Fibroblast of pulmonary artery (primary cell): Measurements from ENCODE around the gene KRT20.

ENCODE experiments used
- DNase-seq: peaks from one replicate; pipeline ENCODE4 v3.0.0-alpha.2; 2010; ENCODE audit warnings: low read depth
- H3K4me3 ChIP-seq: replicated peaks from 2 replicates; pipeline ENCODE4 v1.5.1; 2011; ENCODE audit warnings: low read depth, mild to moderate bottlenecking, control low read depth, low read length, moderate library complexity
- TF ChIP-seq, protein P1 (sequence below): IDR thresholded peaks from 2 replicates; pipeline ENCODE4 v1.5.1; 2011; ENCODE audit warnings: mild to moderate bottlenecking, control low read depth, low read length, inconsistent platforms; ENCODE audit errors: missing control alignments

KRT20 gene

DNA sequence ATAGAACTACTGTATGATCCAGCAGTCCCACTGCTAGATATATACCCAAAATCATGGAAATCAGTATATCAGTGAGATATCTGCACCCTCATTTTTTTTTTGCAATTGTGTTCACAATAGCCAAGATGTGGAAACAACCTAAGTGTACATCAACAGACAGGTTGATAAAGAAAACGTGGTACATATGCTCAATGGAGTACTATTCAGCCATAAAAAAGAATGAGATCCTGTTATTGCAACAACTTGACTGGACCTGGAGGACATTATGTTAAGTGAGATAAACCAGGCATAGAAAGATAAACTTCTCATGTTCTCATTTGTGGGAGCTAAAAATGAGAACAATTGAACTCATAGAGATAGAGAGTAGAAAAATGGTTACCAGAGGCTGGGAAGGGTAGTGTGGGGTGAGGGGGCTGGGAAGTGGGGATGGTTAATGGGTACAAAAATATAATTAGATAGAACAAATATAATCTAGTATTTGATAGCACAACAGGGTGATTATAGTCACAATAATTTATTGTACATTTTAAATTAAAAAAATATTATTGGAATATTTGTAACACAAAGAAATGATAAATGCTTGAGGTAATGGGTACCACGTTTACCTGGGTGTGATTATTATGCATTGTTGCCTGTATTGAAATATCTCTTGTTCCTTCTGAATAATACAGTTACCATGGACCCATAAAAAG lies 54.8 kb downstream of the KRT20 start:
- no peak overlapping the region for H3K4me3 ChIP-seq
- no peak for DNase-seq

DNA sequence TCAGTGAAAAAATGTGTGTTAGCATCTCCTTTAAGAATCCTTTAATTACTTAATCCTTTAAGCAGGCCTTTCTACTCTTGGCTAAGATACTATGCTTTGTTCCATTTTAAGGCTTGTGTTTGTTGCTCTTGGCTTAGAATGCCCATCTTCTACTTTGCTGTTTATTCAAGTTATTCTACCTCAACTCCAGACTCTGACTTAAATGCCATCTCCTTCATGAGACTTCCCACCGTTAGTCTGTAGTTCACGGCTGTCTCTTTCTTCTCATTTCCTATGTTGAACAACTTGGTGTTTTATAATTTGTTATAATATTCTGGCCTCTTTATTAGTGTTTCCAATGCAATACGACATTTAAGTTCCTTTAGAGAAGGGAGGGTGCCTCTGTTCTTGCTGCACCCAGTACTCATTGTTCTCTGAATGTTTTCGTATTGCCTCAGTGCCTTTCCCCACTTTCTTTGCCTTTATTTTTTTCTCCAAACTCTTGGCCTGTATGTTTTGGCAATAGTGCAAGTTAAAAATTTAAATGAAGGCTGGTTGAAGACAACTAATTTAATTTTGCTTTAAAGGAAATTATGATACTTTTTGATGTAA lies 56.5 kb downstream of the KRT20 start:
- no peak overlapping the region for H3K4me3 ChIP-seq
- peak; percentile 29 for DNase-seq
- TF ChIP-seq, protein P1, sequence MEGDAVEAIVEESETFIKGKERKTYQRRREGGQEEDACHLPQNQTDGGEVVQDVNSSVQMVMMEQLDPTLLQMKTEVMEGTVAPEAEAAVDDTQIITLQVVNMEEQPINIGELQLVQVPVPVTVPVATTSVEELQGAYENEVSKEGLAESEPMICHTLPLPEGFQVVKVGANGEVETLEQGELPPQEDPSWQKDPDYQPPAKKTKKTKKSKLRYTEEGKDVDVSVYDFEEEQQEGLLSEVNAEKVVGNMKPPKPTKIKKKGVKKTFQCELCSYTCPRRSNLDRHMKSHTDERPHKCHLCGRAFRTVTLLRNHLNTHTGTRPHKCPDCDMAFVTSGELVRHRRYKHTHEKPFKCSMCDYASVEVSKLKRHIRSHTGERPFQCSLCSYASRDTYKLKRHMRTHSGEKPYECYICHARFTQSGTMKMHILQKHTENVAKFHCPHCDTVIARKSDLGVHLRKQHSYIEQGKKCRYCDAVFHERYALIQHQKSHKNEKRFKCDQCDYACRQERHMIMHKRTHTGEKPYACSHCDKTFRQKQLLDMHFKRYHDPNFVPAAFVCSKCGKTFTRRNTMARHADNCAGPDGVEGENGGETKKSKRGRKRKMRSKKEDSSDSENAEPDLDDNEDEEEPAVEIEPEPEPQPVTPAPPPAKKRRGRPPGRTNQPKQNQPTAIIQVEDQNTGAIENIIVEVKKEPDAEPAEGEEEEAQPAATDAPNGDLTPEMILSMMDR, result no peak

More for the DNA sequence above, 54.8 kb downstream of the KRT20 start:
- TF ChIP-seq, protein P1, result no peak

DNA sequence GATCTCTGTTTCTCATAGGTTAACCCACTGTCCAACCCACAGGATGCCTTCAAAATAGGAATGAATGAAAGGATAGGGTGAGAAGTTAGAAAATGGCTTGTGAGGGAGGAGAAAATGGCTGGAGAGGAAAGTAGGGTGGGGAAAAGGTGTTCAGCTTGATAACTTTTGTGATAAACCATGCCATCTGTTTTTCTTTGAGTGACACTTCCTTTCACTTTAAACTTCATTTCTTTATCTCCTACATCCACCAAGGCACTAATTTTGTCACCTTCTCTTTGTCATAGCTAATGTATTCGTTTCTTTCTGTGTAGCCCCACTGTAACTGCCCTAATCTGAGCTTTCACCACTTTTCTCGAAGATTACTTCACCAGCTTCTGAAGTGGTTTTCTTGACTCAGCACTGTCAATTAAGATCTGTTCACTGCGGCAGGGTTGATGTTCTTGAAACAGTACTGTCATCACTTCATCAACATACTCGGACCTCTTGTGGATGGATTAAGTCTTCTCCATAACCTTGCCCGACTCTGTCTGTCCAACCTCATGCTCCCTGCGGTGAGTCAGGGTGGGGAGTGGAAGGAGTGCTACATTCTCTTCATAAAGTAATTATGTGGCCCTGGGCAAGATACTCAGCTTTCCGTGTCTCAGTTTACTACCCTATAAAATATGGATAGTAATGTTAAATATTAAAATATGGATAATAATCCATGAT lies 57.1 kb downstream of the KRT20 start:
- TF ChIP-seq, protein P1, result no peak
- DNase-seq, result peak; percentile 47
- no peak overlapping the region for H3K4me3 ChIP-seq
